Epithelial cell of proximal tubule (primary cell): Measurements from ENCODE around the gene DTNA. TPM values are rescaled to one million over a fixed set of nuclear protein-coding genes. Genes with fewer than 3 reads are reported as not detected.

ENCODE experiments used
- DNase-seq: peaks from one replicate; pipeline ENCODE4 v3.0.0-alpha.2; 2011; ENCODE audit warnings: low read depth
- H3K4me3 ChIP-seq: 2 replicates; pipeline ENCODE4 v1.5.1; 2011; ENCODE audit warnings: low read depth, mild to moderate bottlenecking, low read length
- total RNA-seq: library from RNA; depleted of rRNA; stranded (reverse); fragments of >200 nt; gene quantifications from 2 replicates; pipeline ENCODE4 v1.2.3, GENCODE V29; 2015
- TF ChIP-seq, protein P1 (sequence below): conservative IDR thresholded peaks from 2 replicates; pipeline ENCODE4 v1.5.1; 2012; ENCODE audit warnings: low read depth, mild to moderate bottlenecking, low read length

The DTNA gene
- total RNA-seq, 1 donor from 2014 or later = 15.2 TPM

- no peak overlapping the region for H3K4me3 ChIP-seq
- TF ChIP-seq, protein P1, sequence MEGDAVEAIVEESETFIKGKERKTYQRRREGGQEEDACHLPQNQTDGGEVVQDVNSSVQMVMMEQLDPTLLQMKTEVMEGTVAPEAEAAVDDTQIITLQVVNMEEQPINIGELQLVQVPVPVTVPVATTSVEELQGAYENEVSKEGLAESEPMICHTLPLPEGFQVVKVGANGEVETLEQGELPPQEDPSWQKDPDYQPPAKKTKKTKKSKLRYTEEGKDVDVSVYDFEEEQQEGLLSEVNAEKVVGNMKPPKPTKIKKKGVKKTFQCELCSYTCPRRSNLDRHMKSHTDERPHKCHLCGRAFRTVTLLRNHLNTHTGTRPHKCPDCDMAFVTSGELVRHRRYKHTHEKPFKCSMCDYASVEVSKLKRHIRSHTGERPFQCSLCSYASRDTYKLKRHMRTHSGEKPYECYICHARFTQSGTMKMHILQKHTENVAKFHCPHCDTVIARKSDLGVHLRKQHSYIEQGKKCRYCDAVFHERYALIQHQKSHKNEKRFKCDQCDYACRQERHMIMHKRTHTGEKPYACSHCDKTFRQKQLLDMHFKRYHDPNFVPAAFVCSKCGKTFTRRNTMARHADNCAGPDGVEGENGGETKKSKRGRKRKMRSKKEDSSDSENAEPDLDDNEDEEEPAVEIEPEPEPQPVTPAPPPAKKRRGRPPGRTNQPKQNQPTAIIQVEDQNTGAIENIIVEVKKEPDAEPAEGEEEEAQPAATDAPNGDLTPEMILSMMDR = no peak
- DNase-seq = no peak
These were observed 14.8 kb upstream of the DTNA start for GRCh38 chr18:34695310-34695709.

DNA sequence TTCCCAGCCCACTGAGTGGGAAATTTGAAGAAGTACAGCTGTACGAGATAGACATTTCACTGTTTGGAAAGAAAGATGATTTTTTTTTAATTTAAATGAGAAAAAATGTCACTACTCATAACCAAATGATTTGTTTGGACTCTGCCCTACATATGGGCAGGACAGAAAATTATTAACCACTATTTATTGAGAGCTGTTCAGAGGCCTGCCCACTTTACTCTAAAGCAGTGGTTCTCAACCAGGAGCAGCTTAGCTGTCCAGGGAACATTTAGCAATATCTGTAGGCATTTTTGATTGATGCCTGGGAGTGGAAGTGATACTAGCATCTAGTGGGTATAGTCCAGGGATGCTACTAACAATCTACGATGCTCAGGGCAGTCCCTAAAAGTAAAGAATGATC lies 13.4 kb upstream of the DTNA start:
- H3K4me3 ChIP-seq = no peak overlapping the region
- TF ChIP-seq, protein P1 = no peak
- no peak for DNase-seq

DNA sequence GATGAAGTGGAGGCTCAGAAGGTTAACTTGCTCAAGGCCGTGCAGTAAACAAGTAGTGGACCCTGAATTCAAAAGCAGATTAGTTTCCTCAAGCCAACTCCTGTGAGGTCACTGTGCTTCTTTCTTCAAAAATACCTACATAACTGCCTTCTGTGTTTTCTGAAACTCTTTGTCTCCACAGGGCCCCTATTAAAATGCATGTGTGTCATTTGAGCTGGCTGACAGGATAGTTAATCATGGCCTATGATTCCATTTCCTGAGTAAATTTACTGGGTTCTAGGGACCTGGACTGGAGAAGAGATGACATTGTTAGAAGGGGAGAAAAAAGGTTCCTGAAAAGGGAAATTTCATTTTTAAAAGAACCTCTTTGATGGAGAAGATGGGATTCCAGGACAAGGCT lies 12.9 kb upstream of the DTNA start:
- no peak for DNase-seq

DNA sequence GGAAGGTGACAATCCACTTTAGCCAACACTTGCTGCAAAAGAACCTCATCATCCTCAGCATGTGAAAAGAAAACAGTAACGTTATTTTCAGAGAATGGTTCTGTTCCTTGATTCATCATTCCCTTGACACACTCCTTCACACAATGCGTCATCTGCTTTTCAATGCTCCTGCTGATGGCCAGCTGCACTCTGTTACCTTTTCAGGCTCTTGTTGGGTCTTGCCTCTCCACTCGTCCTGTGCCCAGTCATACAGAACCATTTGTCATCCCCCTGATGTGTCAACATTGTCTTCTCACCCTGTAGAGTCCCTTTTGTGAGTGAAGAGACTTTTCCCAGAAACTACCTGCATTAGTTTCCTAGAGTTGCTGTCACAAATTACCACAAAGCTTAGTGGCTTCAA lies 12.2 kb upstream of the DTNA start:
- no peak overlapping the region for H3K4me3 ChIP-seq
- TF ChIP-seq, protein P1 = no peak
- no peak for DNase-seq

More for the DNA sequence above, 12.9 kb upstream of the DTNA start:
- no peak overlapping the region for H3K4me3 ChIP-seq
- TF ChIP-seq, protein P1 = no peak

DNA sequence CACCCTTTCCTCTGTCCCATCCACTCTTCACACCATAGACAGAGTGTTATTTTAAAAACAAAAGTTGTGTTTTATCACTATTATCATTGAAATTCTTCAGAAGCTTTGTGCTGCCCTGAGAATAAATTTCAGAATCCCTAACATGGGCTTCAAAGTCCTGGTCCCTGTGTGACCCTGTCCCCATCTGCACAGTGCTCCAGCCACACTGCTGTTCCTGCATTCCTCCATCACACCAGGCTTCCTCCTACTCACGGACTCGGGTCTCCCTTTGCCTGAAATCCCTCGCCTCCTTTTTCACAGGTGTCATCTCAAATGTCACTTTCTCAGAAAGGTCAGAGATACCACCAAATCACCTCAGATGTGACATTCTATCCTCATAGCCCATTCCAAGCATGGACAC lies 8.2 kb upstream of the DTNA start:
- no peak overlapping the region for H3K4me3 ChIP-seq
- TF ChIP-seq, protein P1 = no peak

DNA sequence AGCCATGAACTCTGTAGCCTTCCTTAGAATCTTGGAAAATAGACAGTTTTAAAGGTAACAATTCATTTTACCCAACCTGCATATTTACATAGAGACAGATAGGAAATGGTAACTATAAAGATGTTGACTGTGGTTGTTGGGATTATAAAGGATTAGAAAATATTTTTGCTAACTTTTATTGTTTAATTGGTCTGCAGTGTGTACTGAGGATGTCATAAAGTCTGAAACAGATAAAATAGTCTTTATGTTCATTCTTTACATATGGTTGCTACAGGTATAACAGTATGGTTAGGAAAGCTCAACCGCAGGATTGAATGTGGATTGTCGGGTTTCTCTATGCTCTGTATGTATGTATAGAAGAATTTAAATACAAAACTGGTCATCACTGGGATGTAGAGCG lies 7.3 kb upstream of the DTNA start:
- TF ChIP-seq, protein P1 = no peak
- DNase-seq = no peak

More for the DNA sequence above, 8.2 kb upstream of the DTNA start:
- DNase-seq = no peak

GRCh38 chr18:34704074-34704473 lies 6.0 kb upstream of the DTNA start:
- TF ChIP-seq, protein P1 = no peak
- no peak overlapping the region for H3K4me3 ChIP-seq
- DNase-seq = no peak

More for the DNA sequence above, 7.3 kb upstream of the DTNA start:
- H3K4me3 ChIP-seq = no peak overlapping the region
